Choroid plexus epithelial cell (primary cell): ENCODE results near the gene IGSF3.
A peak's percentile ranks its signal among the peaks of the same experiment; 100 is the strongest.

Experiments used
- DNase-seq: peaks from one replicate; pipeline ENCODE4 v3.0.0-alpha.2; 2010; ENCODE audit warnings: low read depth
- H3K4me3 ChIP-seq: 2 replicates; pipeline ENCODE4 v1.5.1; 2011; ENCODE audit warnings: low read depth, mild to moderate bottlenecking, control low read depth, low read length, moderate library complexity
- CTCF ChIP-seq: conservative IDR thresholded peaks from 2 replicates; pipeline ENCODE4 v1.5.1; 2011; ENCODE audit warnings: low read depth, mild to moderate bottlenecking, control low read depth, inconsistent platforms, low read length, moderate library complexity

IGSF3 gene

GRCh38 chr1:116686723-116687352, 19.3 kb upstream of the IGSF3 start:
- no peak overlapping the region for H3K4me3 ChIP-seq
- no peak for DNase-seq
- no peak for TF ChIP-seq CTCF

- TF ChIP-seq CTCF: no peak
- no peak overlapping the region for H3K4me3 ChIP-seq
- DNase-seq: no peak
Measured at GRCh38 chr1:116686175-116686574, 18.6 kb upstream of the IGSF3 start.

GRCh38 chr1:116684575-116684974, 17.0 kb upstream of the IGSF3 start:
- no peak for TF ChIP-seq CTCF
- no peak for DNase-seq
- H3K4me3 ChIP-seq: no peak overlapping the region

- DNase-seq: peak; percentile 17
Measured at GRCh38 chr1:116682641-116683221, 15.2 kb upstream of the IGSF3 start.

GRCh38 chr1:116681343-116681899, 13.9 kb upstream of the IGSF3 start:
- no peak for TF ChIP-seq CTCF
- H3K4me3 ChIP-seq: no peak overlapping the region
- DNase-seq: no peak

More at GRCh38 chr1:116682641-116683221, 15.2 kb upstream of the IGSF3 start:
- no peak overlapping the region for H3K4me3 ChIP-seq
- no peak for TF ChIP-seq CTCF

- no peak for TF ChIP-seq CTCF
- DNase-seq: no peak
Measured at GRCh38 chr1:116680752-116681151, 13.2 kb upstream of the IGSF3 start.

More at GRCh38 chr1:116680752-116681151, 13.2 kb upstream of the IGSF3 start:
- no peak overlapping the region for H3K4me3 ChIP-seq
